Colonic mucosa (tissue), 4 donors: ENCODE measurements around the gene DACT2. TPM values are rescaled to one million over a fixed set of nuclear protein-coding genes. Genes with fewer than 3 reads are reported as not detected.

ENCODE experiments used
- DNase-seq: peaks from one replicate; pipeline ENCODE4 v3.0.0-alpha.2; 2020
- H3K27ac ChIP-seq: fragments of 200-600 bp; one replicate; pipeline ENCODE4 v1.8.0; 2021
- H3K27me3 ChIP-seq: fragments of 200-600 bp; one replicate; pipeline ENCODE4 v1.8.0; 2021
- H3K36me3 ChIP-seq: fragments of 200-600 bp; one replicate; pipeline ENCODE4 v1.8.0; 2021
- H3K4me1 ChIP-seq: fragments of 200-600 bp; one replicate; pipeline ENCODE4 v1.8.0; 2021; ENCODE audit warnings: mild to moderate bottlenecking
- H3K4me3 ChIP-seq: fragments of 200-600 bp; one replicate; pipeline ENCODE4 v1.8.0; 2021
- H3K9ac ChIP-seq, 2 donors: one replicate each; pipeline ENCODE4 v1.7.0; 2013; ENCODE audit warnings: control low read depth in 2 of 2, low read depth in 2 of 2, low read length in 2 of 2
- H3K9me3 ChIP-seq: fragments of 200-600 bp; one replicate; pipeline ENCODE4 v1.8.0; 2021
- CTCF ChIP-seq: fragments of 200-600 bp; IDR thresholded peaks from one replicate; pipeline ENCODE4 v1.8.0; 2022; ENCODE audit warnings: antibody characterized with exemption, mild to moderate bottlenecking
- intact Hi-C: fragments of 100-400 bp; cut with DNase I; formaldehyde crosslinking; loops from one replicate; pipeline ENCODE4 v1.14.1; 2022
- total RNA-seq, 2 donors: library from RNA; stranded (reverse); fragmentation: NEBNext Ultra II Directional in 1 of 2; extraction: Animal tissue kit (Norgen Biotek cat#: 25700) in 1 of 2; gene quantifications; one replicate each; pipeline ENCODE4 v1.2.1, GENCODE V29; 2021
- donor health status: healthy.
- donor health status: DM: no; HTN: no; CAD: no.
- donor health status: DM: no; HTN: no; CAD: no.

The DACT2 gene
- total RNA-seq, 2 donors from 2014 or later: 2.0 TPM

GRCh38 chr6:168353041-168353440, 33.5 kb upstream of the DACT2 start:
- Histone ChIP-seq H3K9ac (no peak overlapping the region), H3K36me3 (no peaks in the 10 kb centered on the region), H3K27ac (no peak overlapping the region), H3K4me3 (no peak overlapping the region), H3K9me3 (no peaks in the 10 kb centered on the region), H3K27me3 (no peaks in the 10 kb centered on the region), H3K4me1 (no peaks in the 10 kb centered on the region)
- intact Hi-C loops: no loop called here
- TF ChIP-seq CTCF: no peak
- peak; percentile 13 for DNase-seq

GRCh38 chr6:168352096-168352495, 32.5 kb upstream of the DACT2 start:
- Histone ChIP-seq H3K27ac (no peak overlapping the region), H3K4me1 (no peaks in the 10 kb centered on the region), H3K27me3 (no peaks in the 10 kb centered on the region), H3K36me3 (no peaks in the 10 kb centered on the region), H3K9me3 (no peaks in the 10 kb centered on the region), H3K9ac (no peak overlapping the region), H3K4me3 (no peak overlapping the region)
- intact Hi-C loops: no loop called here
- DNase-seq: peak; percentile 12
- TF ChIP-seq CTCF: no peak

- peak; percentile 5 for DNase-seq
- Histone ChIP-seq H3K9ac (no peak overlapping the region), H3K36me3 (no peaks in the 10 kb centered on the region), H3K9me3 (no peaks in the 10 kb centered on the region), H3K27me3 (no peaks in the 10 kb centered on the region), H3K4me3 (no peak overlapping the region), H3K4me1 (no peaks in the 10 kb centered on the region), H3K27ac (no peak overlapping the region)
- TF ChIP-seq CTCF: no peak
- intact Hi-C loops: no loop called here
Observed at GRCh38 chr6:168349718-168350210, 30.2 kb upstream of the DACT2 start.

- no peaks in the 10 kb centered on the region for H3K36me3 ChIP-seq
- no peak for DNase-seq
Observed at GRCh38 chr6:168348186-168348585, 28.6 kb upstream of the DACT2 start.

GRCh38 chr6:168347615-168348014, 28.0 kb upstream of the DACT2 start:
- no peaks in the 10 kb centered on the region for H3K36me3 ChIP-seq
- H3K4me1 ChIP-seq: no peaks in the 10 kb centered on the region
- H3K9ac ChIP-seq: no peak overlapping the region
- H3K4me3 ChIP-seq: no peak overlapping the region
- H3K27ac ChIP-seq: no peak overlapping the region
- no peaks in the 10 kb centered on the region for H3K9me3 ChIP-seq
- intact Hi-C loops: no loop called here
- no peak for DNase-seq
- TF ChIP-seq CTCF: no peak
- no peaks in the 10 kb centered on the region for H3K27me3 ChIP-seq

More at GRCh38 chr6:168348186-168348585, 28.6 kb upstream of the DACT2 start:
- intact Hi-C loops: no loop called here
- no peaks in the 10 kb centered on the region for H3K27me3 ChIP-seq
- H3K9me3 ChIP-seq: no peaks in the 10 kb centered on the region
- no peak for TF ChIP-seq CTCF
- H3K4me1 ChIP-seq: no peaks in the 10 kb centered on the region
- H3K4me3 ChIP-seq: no peak overlapping the region
- H3K27ac ChIP-seq: no peak overlapping the region
- no peak overlapping the region for H3K9ac ChIP-seq

GRCh38 chr6:168347053-168347452, 27.5 kb upstream of the DACT2 start:
- intact Hi-C loops: no loop called here
- Histone ChIP-seq H3K9ac (no peak overlapping the region), H3K36me3 (no peaks in the 10 kb centered on the region), H3K27ac (no peak overlapping the region), H3K4me3 (no peak overlapping the region), H3K9me3 (no peaks in the 10 kb centered on the region), H3K27me3 (no peaks in the 10 kb centered on the region), H3K4me1 (no peaks in the 10 kb centered on the region)
- TF ChIP-seq CTCF: no peak
- DNase-seq: no peak
